GM12878 (cell line): ENCODE results near the gene TACR2.

ENCODE experiments used
- CREB1 ChIP-seq: IDR thresholded peaks from 2 replicates; pipeline ENCODE4 v1.6.1; 2012; ENCODE audit warnings: low read depth, mild to moderate bottlenecking, inconsistent platforms
- CTCF ChIP-seq, 3 experiments: IDR thresholded peaks in 2 of 3; conservative IDR thresholded peaks in 1 of 3; 2 replicates each; pipeline ENCODE4 v1.5.1; 2011; ENCODE audit warnings: low read depth in 3 of 3, low read length in 3 of 3, mild to moderate bottlenecking in 3 of 3, control low read depth in 2 of 3, moderate library complexity in 2 of 3, inconsistent platforms in 1 of 3, mixed read lengths in 1 of 3; ENCODE audit not compliant: control insufficient read depth in 2 of 3, insufficient read depth in 1 of 3; ENCODE audit errors: extremely low read depth in 1 of 3
- MTA3 ChIP-seq: IDR thresholded peaks from 2 replicates; pipeline ENCODE4 v1.6.1; 2012; ENCODE audit warnings: low read length, inconsistent platforms, borderline replicate concordance
- NFXL1 ChIP-seq: fragments of 450-650 bp; IDR thresholded peaks from 2 replicates; pipeline ENCODE4 v1.6.1; 2017; ENCODE audit warnings: antibody characterized with exemption, mild to moderate bottlenecking, borderline replicate concordance
- POLR2A ChIP-seq: IDR thresholded peaks from 2 replicates; pipeline ENCODE4 v1.6.1; 2011; ENCODE audit warnings: low read depth, mild to moderate bottlenecking, low read length
- POLR2AphosphoS5 ChIP-seq: IDR thresholded peaks from 2 replicates; pipeline ENCODE4 v1.6.1; 2011; ENCODE audit warnings: mild to moderate bottlenecking, low read length, inconsistent platforms
- RB1 ChIP-seq: fragments of 450-650 bp; formaldehyde crosslinking; IDR thresholded peaks from 2 replicates; pipeline ENCODE4 v1.6.1; 2017; ENCODE audit warnings: mild to moderate bottlenecking, borderline replicate concordance
- ZBTB33 ChIP-seq: fragments of 450-650 bp; IDR thresholded peaks from 2 replicates; pipeline ENCODE4 v1.6.1; 2017; ENCODE audit warnings: mild to moderate bottlenecking
- ZNF274 ChIP-seq: IDR thresholded peaks from one replicate; pipeline ENCODE4 v1.8.0; 2011; ENCODE audit not compliant: insufficient read length, insufficient read depth

- no peak for TF ChIP-seq CTCF (IDR thresholded peaks at IDR 0.05 in 2 of 3, conservative IDR thresholded peaks at IDR 0.05 in 1 of 3; ENCODE audit: control insufficient read depth in 2 of 3, extremely low read depth in 1 of 3, insufficient read depth in 1 of 3, low read depth in 3 of 3, low read length in 3 of 3)
- no peak for TF ChIP-seq POLR2AphosphoS5
- no peak for TF ChIP-seq RB1
- TF ChIP-seq CREB1 = no peak
- TF ChIP-seq ZBTB33 = no peak
- TF ChIP-seq NFXL1 = no peak
- TF ChIP-seq MTA3 = no peak
- no peak for TF ChIP-seq POLR2A
- TF ChIP-seq ZNF274 = no peak
Observed at GRCh38 chr10:69367469-69367868, 49.2 kb downstream of the TACR2 start.
